Endodermal cell (in vitro differentiated cells): ENCODE measurements around the gene TTC9. TPM values are rescaled to one million over a fixed set of nuclear protein-coding genes. Genes with fewer than 3 reads are reported as not detected.

Experiments used
- DNase-seq: peaks from one replicate; pipeline ENCODE4 v3.0.0-alpha.2; 2017
- H3K27ac ChIP-seq: 2 replicates; pipeline ENCODE4 v1.5.1; 2013; ENCODE audit warnings: mild to moderate bottlenecking, low read depth, low read length, moderate library complexity
- H3K27me3 ChIP-seq: 2 replicates; pipeline ENCODE4 v1.6.1; 2013; ENCODE audit warnings: mild to moderate bottlenecking, low read length, moderate library complexity; ENCODE audit not compliant: insufficient read depth, control insufficient read depth, poor library complexity, severe bottlenecking
- H3K36me3 ChIP-seq: 2 replicates; pipeline ENCODE4 v1.7.0; 2013; ENCODE audit warnings: mild to moderate bottlenecking, low read length, moderate library complexity; ENCODE audit not compliant: control insufficient read depth, insufficient read depth
- H3K4me1 ChIP-seq: one replicate; pipeline ENCODE4 v1.7.0; 2013; ENCODE audit warnings: low read length; ENCODE audit not compliant: control insufficient read depth, insufficient read depth
- H3K4me3 ChIP-seq: 2 replicates; pipeline ENCODE4 v1.5.1; 2013; ENCODE audit warnings: mild to moderate bottlenecking, low read length, moderate library complexity
- H3K9ac ChIP-seq: 2 replicates; pipeline ENCODE4 v1.6.1; 2013; ENCODE audit warnings: mild to moderate bottlenecking, low read length, moderate library complexity; ENCODE audit not compliant: poor library complexity, severe bottlenecking; ENCODE audit errors: extremely low read depth
- H3K9me3 ChIP-seq: 2 replicates; pipeline ENCODE4 v1.6.1; 2013; ENCODE audit warnings: mild to moderate bottlenecking, low read length, moderate library complexity; ENCODE audit not compliant: control insufficient read depth
- H3K27ac Mint-ChIP-seq: 2 replicates; pipeline ENCODE4 v1.8.0; 2020; ENCODE audit warnings: mixed read lengths
- H3K27me3 Mint-ChIP-seq: 2 replicates; pipeline ENCODE4 v1.8.0; 2021; ENCODE audit warnings: mild to moderate bottlenecking, mixed read lengths; ENCODE audit not compliant: insufficient read depth
- H3K36me3 Mint-ChIP-seq: 2 replicates; pipeline ENCODE4 v1.8.0; 2020; ENCODE audit warnings: low read depth, mixed read lengths
- H3K4me1 Mint-ChIP-seq: 2 replicates; pipeline ENCODE4 v1.8.0; 2020; ENCODE audit warnings: mixed read lengths
- H3K4me3 Mint-ChIP-seq: 2 replicates; pipeline ENCODE4 v1.8.0; 2020; ENCODE audit warnings: mild to moderate bottlenecking, moderate library complexity, mixed read lengths
- H3K9me3 Mint-ChIP-seq: 2 replicates; pipeline ENCODE4 v1.8.0; 2020; ENCODE audit warnings: mild to moderate bottlenecking, mixed read lengths
- WGBS, 2 experiments: methylation state at CpG; one replicate each; pipeline versions ENCODE4 v1.1.5 to v1.1.7; 2013; ENCODE audit warnings: missing lambda C conversion rate in 2 of 2, mixed read lengths in 1 of 2; ENCODE audit not compliant: insufficient coverage in 1 of 2, insufficient read length in 1 of 2; 5-methylcytosine and 5-hydroxymethylcytosine counted together
- total RNA-seq, 2 donors: library from RNA; stranded (reverse); fragmentation: NEBNext Ultra II Directional in 1 of 2; extraction: Animal tissue kit (Norgen Biotek cat#: 25700) in 1 of 2; gene quantifications; 2 replicates in 1 of 2; 3 replicates in 1 of 2; pipeline ENCODE4 v1.2.1, GENCODE V29; 2021
- TF ChIP-seq, protein P1 (sequence below): fragments of 200-600 bp; sonication (generic); conservative IDR thresholded peaks from 2 replicates; pipeline ENCODE4 v1.5.0; 2021; ENCODE audit warnings: antibody characterized with exemption, mild to moderate bottlenecking

TTC9 gene
- total RNA-seq, 2 donors from 2014 or later: 9.4 to 11.6 TPM

DNA sequence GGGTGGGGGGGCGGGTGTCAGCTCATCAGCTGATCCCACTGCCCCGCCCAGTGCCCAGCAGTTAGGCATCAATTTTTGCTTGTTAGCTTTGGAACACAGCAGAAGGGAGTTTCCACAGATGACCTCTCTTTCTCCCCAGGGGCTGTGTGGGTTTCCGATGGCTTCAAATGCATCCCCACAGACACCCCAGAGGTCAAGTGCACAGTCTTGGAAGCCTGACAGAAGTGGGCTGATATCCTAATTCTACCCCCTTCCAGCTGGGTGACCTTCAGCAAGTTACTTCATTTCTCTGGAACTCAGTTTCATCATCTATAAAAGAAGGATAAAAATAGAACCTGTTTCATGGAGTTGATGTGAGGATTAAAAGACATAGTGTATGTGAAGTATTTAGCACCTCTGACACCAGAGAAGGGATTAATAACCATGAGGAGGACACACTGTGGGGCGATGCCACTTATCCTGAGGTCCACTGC is 22.0 kb downstream of the TTC9 start:
- Mint-ChIP-seq H3K27ac (no peak overlapping the region), H3K9me3 (no peaks in the 10 kb centered on the region), H3K4me3 (no peak overlapping the region), H3K4me1 (peaks cover 37% of the 10 kb centered on the region), H3K36me3 (peaks cover 22% of the 10 kb centered on the region), H3K27me3 (no peaks in the 10 kb centered on the region)
- DNase-seq: no peak
- peaks cover 26% of the 10 kb centered on the region for H3K36me3 ChIP-seq
- WGBS, 2 experiments: 87 to 100% methylated on average over 1 to 4 of the region's 4 CpGs
- H3K4me1 ChIP-seq: peaks cover 17% of the 10 kb centered on the region
- TF ChIP-seq, protein P1, sequence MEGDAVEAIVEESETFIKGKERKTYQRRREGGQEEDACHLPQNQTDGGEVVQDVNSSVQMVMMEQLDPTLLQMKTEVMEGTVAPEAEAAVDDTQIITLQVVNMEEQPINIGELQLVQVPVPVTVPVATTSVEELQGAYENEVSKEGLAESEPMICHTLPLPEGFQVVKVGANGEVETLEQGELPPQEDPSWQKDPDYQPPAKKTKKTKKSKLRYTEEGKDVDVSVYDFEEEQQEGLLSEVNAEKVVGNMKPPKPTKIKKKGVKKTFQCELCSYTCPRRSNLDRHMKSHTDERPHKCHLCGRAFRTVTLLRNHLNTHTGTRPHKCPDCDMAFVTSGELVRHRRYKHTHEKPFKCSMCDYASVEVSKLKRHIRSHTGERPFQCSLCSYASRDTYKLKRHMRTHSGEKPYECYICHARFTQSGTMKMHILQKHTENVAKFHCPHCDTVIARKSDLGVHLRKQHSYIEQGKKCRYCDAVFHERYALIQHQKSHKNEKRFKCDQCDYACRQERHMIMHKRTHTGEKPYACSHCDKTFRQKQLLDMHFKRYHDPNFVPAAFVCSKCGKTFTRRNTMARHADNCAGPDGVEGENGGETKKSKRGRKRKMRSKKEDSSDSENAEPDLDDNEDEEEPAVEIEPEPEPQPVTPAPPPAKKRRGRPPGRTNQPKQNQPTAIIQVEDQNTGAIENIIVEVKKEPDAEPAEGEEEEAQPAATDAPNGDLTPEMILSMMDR: no peak
- H3K9me3 ChIP-seq: no peaks in the 10 kb centered on the region
- no peak overlapping the region for H3K27ac ChIP-seq
- no peak overlapping the region for H3K9ac ChIP-seq
- H3K27me3 ChIP-seq: no peaks in the 10 kb centered on the region
- no peak overlapping the region for H3K4me3 ChIP-seq

DNA sequence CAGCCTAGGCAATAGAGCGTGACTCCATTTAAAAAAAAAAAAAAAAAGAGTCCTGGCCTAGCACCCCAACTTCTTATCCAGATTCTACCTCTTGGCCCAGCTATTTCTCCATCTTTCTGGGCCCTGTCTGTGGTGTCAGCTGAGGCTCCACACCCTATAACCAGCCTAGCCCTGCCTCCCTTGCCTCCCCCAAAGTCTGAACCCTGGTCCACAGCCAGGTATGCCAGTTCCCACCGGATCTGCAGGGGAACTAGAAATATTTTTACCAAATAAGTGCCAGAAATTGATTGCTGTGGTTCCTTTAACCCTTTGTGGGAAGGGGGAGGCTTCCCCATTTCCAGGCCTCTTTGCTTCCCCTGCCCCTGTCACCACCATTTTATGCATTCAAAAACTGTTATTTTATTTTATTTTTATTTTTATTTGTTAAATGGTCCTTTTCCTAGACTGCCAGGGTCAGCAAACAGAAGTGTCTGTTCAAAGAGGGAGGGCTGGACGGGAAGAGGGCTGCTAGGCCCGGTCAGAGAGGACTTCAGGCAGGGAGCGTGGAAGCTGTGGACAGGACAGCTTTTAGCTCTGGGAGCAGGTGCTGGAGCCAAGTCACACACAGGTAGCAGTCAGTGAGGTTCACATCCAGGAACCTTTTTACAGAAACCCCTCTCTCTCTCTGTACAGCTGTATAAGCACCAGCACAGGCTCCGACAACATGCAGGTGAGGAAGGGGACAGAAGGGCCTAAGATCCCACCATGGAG is 23.2 kb downstream of the TTC9 start:
- WGBS, 2 experiments: 83 to 89% methylated on average over 3 to 6 of the region's 6 CpGs
- H3K4me3 Mint-ChIP-seq: no peak overlapping the region

DNA sequence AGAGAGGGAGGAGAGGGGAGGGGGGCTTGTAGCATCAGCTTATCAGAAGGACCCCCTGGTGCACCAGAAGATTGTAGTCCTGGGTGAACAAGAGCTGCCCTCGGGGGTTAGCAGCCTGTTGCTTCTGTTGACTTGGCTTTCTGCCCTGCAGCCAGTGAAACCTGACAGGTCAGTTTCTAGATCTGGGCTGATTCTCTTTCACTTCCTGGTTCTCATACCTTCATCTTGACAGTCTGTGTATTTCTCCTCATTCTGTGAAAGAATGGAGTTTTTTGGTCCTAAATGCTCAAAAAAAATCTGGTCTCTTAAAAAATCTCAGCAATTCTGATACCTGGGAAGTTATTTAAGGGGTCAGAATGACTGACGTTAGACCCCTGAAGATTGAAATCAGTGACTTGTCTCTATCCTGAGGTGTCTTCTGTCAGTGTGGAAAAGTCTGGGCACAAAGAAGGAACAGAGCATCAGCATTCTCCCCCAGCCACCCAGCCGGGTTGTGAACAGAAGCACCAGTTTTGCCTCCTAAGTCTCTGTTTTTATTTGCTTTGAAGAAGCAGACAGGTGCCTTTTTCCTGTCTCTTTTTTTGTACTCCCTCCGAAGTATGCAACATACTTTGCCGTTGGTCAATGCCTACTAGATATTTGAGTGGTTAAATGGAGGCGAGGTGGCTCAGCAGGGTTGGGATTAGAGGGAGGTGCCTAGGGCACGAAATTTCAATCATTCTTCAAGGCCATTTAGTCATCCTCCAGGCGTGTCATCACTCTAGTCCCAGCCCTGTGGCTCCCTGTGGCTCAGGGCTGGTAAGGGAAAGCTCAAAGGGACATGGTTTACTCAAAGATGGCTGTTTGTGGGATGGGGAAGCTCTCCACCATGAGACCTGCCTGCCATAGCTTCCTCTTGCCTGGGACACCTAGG is 24.0 kb downstream of the TTC9 start:
- H3K9ac ChIP-seq: no peak overlapping the region
- Mint-ChIP-seq H3K27me3 (no peaks in the 10 kb centered on the region), H3K4me3 (no peak overlapping the region), H3K27ac (peak overlapping the region; percentile 92), H3K36me3 (peaks cover 30% of the 10 kb centered on the region), H3K9me3 (no peaks in the 10 kb centered on the region), H3K4me1 (peaks cover 32% of the 10 kb centered on the region)
- H3K9me3 ChIP-seq: no peaks in the 10 kb centered on the region
- no peak overlapping the region for H3K27ac ChIP-seq
- H3K36me3 ChIP-seq: peaks cover 36% of the 10 kb centered on the region
- H3K27me3 ChIP-seq: no peaks in the 10 kb centered on the region
- TF ChIP-seq, protein P1: no peak
- H3K4me1 ChIP-seq: peaks cover 17% of the 10 kb centered on the region
- 67 to 82% methylated on average over 3 to 8 of the region's 8 CpGs for WGBS, 2 experiments
- peak; percentile 72 for DNase-seq
- peak overlapping the region; percentile 16 for H3K4me3 ChIP-seq

More for the DNA sequence above, 23.2 kb downstream of the TTC9 start:
- Mint-ChIP-seq H3K27me3 (no peaks in the 10 kb centered on the region), H3K9me3 (no peaks in the 10 kb centered on the region), H3K27ac (peak overlapping the region; percentile 92), H3K4me1 (peaks cover 32% of the 10 kb centered on the region), H3K36me3 (peaks cover 25% of the 10 kb centered on the region)
- no peaks in the 10 kb centered on the region for H3K27me3 ChIP-seq
- peaks cover 17% of the 10 kb centered on the region for H3K4me1 ChIP-seq
- H3K27ac ChIP-seq: no peak overlapping the region
- H3K36me3 ChIP-seq: peaks cover 29% of the 10 kb centered on the region
- no peaks in the 10 kb centered on the region for H3K9me3 ChIP-seq
- TF ChIP-seq, protein P1: no peak
- no peak overlapping the region for H3K9ac ChIP-seq
- no peak for DNase-seq
- H3K4me3 ChIP-seq: no peak overlapping the region
